ENCODE measurements around the gene PIP5KL1. TPM values are rescaled to one million over a fixed set of nuclear protein-coding genes. Genes with fewer than 3 reads are reported as not detected.

PIP5KL1 gene
- total RNA-seq, 1 donor, result 2.6 TPM

GRCh38 chr9:127968042-127968441 is 37.5 kb upstream of the PIP5KL1 start:
- no peak overlapping the region for H3K4me3 ChIP-seq (ENCODE audit: low read depth, low read length)
- peak; percentile 39 for DNase-seq (ENCODE audit: low read depth)
- no peak for TF ChIP-seq CTCF (IDR thresholded peaks at IDR 0.05; ENCODE audit: insufficient read depth, low read length)

GRCh38 chr9:127967151-127967809 is 36.7 kb upstream of the PIP5KL1 start:
- TF ChIP-seq CTCF (IDR thresholded peaks at IDR 0.05; ENCODE audit: insufficient read depth, low read length), result no peak
- DNase-seq (ENCODE audit: low read depth), result no peak
- H3K4me3 ChIP-seq (ENCODE audit: low read depth, low read length), result no peak overlapping the region

GRCh38 chr9:127966416-127967150 is 36.0 kb upstream of the PIP5KL1 start:
- no peak overlapping the region for H3K4me3 ChIP-seq (ENCODE audit: low read depth, low read length)
- TF ChIP-seq CTCF (IDR thresholded peaks at IDR 0.05; ENCODE audit: insufficient read depth, low read length), result no peak
- no peak for DNase-seq (ENCODE audit: low read depth)

- H3K4me3 ChIP-seq (ENCODE audit: low read depth, low read length), result peak overlapping the region; percentile 5
- DNase-seq (ENCODE audit: low read depth), result no peak
- no peak for TF ChIP-seq CTCF (IDR thresholded peaks at IDR 0.05; ENCODE audit: insufficient read depth, low read length)
These were observed 35.4 kb upstream of the PIP5KL1 start for GRCh38 chr9:127965953-127966352.

GRCh38 chr9:127963359-127964064 is 32.9 kb upstream of the PIP5KL1 start:
- TF ChIP-seq CTCF (IDR thresholded peaks at IDR 0.05; ENCODE audit: insufficient read depth, low read length), result no peak
- no peak overlapping the region for H3K4me3 ChIP-seq (ENCODE audit: low read depth, low read length)
- no peak for DNase-seq (ENCODE audit: low read depth)

- no peak for TF ChIP-seq CTCF (IDR thresholded peaks at IDR 0.05; ENCODE audit: insufficient read depth, low read length)
- no peak overlapping the region for H3K4me3 ChIP-seq (ENCODE audit: low read depth, low read length)
- DNase-seq (ENCODE audit: low read depth), result no peak
These were observed 32.4 kb upstream of the PIP5KL1 start for GRCh38 chr9:127963041-127963358.

Data from fibroblast of the aortic adventitia (primary cell).